H1 (cell line): Measurements from ENCODE around the gene DCN.

Experiments
- CEBPB ChIP-seq: IDR thresholded peaks from 2 replicates; pipeline ENCODE4 v1.6.1; 2012; ENCODE audit warnings: low read depth, low read length
- EP300 ChIP-seq, 2 experiments: IDR thresholded peaks; 1 replicate in 1 of 2; 2 replicates in 1 of 2; pipeline ENCODE4 v1.6.1; 2011 to 2012; ENCODE audit warnings: low read depth in 2 of 2, low read length in 2 of 2, mild to moderate bottlenecking in 2 of 2, borderline replicate concordance in 1 of 2, inconsistent platforms in 1 of 2, moderate library complexity in 1 of 2
- GTF2F1 ChIP-seq: IDR thresholded peaks from 2 replicates; pipeline ENCODE4 v1.6.1; 2012; ENCODE audit warnings: low read depth, low read length, improper control_type of control experiment, borderline replicate concordance
- POLR2A ChIP-seq, 2 experiments: IDR thresholded peaks; 1 replicate in 1 of 2; 2 replicates in 1 of 2; pipeline ENCODE4 v1.6.1; 2011; ENCODE audit warnings: low read depth in 2 of 2, low read length in 2 of 2, mild to moderate bottlenecking in 2 of 2; ENCODE audit errors: control extremely low read depth in 1 of 2
- SP1 ChIP-seq: IDR thresholded peaks from 2 replicates; pipeline ENCODE4 v1.6.1; 2011; ENCODE audit warnings: low read depth, low read length
- TAF7 ChIP-seq: optimal IDR thresholded peaks from 2 replicates; pipeline ENCODE3; 2011; ENCODE audit warnings: low read depth, mild to moderate bottlenecking, inconsistent platforms, low read length, moderate library complexity, borderline replicate concordance
- TF ChIP-seq, protein P1 (sequence below), 3 experiments: IDR thresholded peaks; 1 replicate in 2 of 3; 2 replicates in 1 of 3; pipeline versions ENCODE4 v1.5.1 to v1.6.1; 2011; ENCODE audit warnings: low read length in 3 of 3, mild to moderate bottlenecking in 3 of 3, inconsistent platforms in 2 of 3, low read depth in 1 of 3, moderate library complexity in 1 of 3; ENCODE audit not compliant: insufficient read depth in 1 of 3; ENCODE audit errors: control extremely low read depth in 1 of 3
- TF ChIP-seq, protein P2 (sequence below): IDR thresholded peaks from 2 replicates; pipeline ENCODE4 v1.6.1; 2012; ENCODE audit warnings: inconsistent platforms
- TF ChIP-seq, protein P3 (sequence below): IDR thresholded peaks from 2 replicates; pipeline ENCODE4 v1.6.1; 2012; ENCODE audit warnings: low read length, inconsistent platforms

DNA sequence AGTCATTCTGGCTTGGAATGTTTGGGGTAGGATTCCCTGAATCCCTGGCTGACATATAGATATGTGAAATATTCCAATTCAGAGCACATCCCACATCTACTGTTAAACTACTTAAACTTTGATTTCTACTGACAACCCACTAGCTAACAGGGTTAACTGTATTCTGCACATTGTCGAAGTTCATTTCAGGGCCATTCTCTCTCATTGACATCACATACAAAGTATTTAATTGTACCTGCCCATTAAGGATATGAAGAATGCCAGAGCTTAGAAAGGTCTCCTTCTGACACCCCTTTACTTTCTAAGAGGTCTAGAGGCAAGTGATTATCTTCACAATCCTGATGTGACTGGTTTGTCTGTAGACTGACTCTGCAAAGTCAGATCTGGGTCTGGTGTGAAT, 2.8 kb upstream of the DCN start:
- TF ChIP-seq EP300 (IDR thresholded peaks at IDR 0.05; ENCODE audit: borderline replicate concordance in 1 of 2, low read depth in 2 of 2, low read length in 2 of 2), result no peak
- TF ChIP-seq, protein P1, sequence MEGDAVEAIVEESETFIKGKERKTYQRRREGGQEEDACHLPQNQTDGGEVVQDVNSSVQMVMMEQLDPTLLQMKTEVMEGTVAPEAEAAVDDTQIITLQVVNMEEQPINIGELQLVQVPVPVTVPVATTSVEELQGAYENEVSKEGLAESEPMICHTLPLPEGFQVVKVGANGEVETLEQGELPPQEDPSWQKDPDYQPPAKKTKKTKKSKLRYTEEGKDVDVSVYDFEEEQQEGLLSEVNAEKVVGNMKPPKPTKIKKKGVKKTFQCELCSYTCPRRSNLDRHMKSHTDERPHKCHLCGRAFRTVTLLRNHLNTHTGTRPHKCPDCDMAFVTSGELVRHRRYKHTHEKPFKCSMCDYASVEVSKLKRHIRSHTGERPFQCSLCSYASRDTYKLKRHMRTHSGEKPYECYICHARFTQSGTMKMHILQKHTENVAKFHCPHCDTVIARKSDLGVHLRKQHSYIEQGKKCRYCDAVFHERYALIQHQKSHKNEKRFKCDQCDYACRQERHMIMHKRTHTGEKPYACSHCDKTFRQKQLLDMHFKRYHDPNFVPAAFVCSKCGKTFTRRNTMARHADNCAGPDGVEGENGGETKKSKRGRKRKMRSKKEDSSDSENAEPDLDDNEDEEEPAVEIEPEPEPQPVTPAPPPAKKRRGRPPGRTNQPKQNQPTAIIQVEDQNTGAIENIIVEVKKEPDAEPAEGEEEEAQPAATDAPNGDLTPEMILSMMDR (IDR thresholded peaks at IDR 0.05; ENCODE audit: control extremely low read depth in 1 of 3, insufficient read depth in 1 of 3, low read depth in 1 of 3, low read length in 3 of 3), result no peak
- TF ChIP-seq GTF2F1, result no peak
- TF ChIP-seq, protein P2, sequence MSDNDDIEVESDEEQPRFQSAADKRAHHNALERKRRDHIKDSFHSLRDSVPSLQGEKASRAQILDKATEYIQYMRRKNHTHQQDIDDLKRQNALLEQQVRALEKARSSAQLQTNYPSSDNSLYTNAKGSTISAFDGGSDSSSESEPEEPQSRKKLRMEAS, result no peak
- TF ChIP-seq, protein P3, sequence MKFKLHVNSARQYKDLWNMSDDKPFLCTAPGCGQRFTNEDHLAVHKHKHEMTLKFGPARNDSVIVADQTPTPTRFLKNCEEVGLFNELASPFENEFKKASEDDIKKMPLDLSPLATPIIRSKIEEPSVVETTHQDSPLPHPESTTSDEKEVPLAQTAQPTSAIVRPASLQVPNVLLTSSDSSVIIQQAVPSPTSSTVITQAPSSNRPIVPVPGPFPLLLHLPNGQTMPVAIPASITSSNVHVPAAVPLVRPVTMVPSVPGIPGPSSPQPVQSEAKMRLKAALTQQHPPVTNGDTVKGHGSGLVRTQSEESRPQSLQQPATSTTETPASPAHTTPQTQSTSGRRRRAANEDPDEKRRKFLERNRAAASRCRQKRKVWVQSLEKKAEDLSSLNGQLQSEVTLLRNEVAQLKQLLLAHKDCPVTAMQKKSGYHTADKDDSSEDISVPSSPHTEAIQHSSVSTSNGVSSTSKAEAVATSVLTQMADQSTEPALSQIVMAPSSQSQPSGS, result no peak
- TF ChIP-seq POLR2A (IDR thresholded peaks at IDR 0.05; ENCODE audit: control extremely low read depth in 1 of 2, low read depth in 2 of 2, low read length in 2 of 2), result no peak
- no peak for TF ChIP-seq CEBPB
- no peak for TF ChIP-seq TAF7
- no peak for TF ChIP-seq SP1
